DMS53 treated with DMSO at 0.1 percent for 48 hours (cell line): Measurements from ENCODE around the gene R3HDM2.
A peak's percentile ranks its signal among the peaks of the same experiment; 100 is the strongest.

Experiments used
- DNase-seq: peaks from one replicate; lab custom pipeline; 2025; ENCODE audit not compliant: unreplicated experiment; lab: John Stamatoyannopoulos, UW

The R3HDM2 gene

DNA sequence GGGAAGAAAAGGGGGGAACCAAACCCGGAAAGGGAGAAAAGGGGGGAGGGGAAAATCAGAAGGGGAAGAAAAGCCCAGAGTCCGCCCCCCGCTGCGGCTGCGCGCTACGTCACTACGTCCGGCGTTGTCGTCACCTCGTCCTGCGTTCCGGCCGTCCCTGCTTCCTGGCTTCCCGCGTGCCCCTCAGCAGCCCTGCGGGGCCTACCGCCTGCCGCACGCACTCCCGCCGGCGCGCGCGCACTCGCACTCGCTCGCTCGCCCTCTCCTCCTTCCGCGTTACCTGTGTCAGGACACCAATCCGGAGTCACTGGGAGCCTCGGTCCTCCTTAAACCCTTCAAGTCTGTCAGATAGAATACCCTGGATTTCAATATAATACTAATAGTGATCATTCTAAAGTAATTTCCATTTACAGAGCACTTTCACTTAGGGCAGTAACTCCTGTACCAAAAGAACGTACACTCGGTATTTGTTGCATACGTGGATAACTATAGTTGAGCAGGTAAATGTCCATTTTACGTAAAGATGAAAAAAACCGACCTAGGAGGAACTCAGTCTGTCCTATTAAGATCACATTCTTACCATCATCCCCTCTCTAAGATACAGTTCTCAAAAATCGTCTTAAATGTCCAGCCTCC lies at the start of gene R3HDM2:
TSS of gene R3HDM2 (minus strand) at position 113 of the 636 bp plus-strand sequence. CDS start 120,615 bp downstream, outside the sequence.
- DNase-seq, result peak; percentile 98

DNA sequence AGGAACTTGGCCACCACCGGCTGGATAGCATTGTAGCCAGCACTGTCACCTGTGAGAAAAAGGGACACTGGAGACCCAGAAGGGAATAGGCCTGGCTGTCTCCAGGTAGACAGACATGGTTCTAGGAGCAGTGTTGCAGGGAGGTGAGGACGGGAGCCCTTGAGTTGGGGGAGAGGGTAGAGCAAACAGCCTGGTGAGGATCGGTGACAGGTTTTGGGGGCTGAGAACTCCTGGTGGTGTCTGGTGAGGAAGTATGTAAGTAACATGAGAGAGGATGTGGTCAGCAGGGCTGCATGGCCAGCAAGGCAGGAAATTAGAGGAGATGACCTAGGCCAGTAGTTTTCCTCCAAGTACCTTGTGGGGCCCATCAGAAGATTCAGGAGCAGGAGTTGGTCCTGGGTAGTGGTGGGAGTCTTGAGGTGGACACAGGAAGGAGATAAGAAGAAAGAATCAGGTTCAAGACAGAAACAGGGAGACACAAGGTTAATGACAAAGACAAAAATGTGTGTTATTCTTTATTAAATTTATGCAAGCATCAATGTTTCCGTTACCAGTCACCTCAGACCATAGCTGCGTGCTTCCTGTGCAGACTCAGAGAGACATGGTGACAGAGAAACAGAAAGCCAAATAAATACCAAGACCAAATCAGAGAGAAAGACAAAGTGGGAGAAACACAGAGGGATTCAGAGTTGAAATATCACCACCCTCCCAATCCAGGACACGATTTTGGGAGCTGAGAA lies 48.7 kb upstream of the R3HDM2 start, which contains the start of gene ARHGAP9:
TSS of gene ARHGAP9 (minus strand) at position 491 of the 740 bp plus-strand sequence. CDS start at position 31, 460 bp downstream.
- no peak for DNase-seq

DNA sequence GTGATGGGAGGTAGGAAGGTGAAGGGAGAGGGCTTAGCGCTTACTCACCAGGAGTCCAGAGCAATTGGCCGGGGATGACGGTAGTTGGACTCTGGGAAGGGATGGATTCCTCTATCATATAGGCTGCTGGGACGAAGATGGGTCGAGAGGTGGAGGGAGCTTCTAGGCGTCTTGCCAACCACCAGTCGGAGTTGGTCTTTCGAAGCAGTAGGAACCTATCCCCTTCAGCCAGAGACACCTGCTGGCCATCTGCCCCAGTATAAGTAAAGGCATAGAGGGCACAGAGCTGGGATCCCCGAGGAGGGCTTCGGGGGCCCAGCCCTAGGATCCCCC lies 48.2 kb upstream of the R3HDM2 start:
- DNase-seq, result no peak

DNA sequence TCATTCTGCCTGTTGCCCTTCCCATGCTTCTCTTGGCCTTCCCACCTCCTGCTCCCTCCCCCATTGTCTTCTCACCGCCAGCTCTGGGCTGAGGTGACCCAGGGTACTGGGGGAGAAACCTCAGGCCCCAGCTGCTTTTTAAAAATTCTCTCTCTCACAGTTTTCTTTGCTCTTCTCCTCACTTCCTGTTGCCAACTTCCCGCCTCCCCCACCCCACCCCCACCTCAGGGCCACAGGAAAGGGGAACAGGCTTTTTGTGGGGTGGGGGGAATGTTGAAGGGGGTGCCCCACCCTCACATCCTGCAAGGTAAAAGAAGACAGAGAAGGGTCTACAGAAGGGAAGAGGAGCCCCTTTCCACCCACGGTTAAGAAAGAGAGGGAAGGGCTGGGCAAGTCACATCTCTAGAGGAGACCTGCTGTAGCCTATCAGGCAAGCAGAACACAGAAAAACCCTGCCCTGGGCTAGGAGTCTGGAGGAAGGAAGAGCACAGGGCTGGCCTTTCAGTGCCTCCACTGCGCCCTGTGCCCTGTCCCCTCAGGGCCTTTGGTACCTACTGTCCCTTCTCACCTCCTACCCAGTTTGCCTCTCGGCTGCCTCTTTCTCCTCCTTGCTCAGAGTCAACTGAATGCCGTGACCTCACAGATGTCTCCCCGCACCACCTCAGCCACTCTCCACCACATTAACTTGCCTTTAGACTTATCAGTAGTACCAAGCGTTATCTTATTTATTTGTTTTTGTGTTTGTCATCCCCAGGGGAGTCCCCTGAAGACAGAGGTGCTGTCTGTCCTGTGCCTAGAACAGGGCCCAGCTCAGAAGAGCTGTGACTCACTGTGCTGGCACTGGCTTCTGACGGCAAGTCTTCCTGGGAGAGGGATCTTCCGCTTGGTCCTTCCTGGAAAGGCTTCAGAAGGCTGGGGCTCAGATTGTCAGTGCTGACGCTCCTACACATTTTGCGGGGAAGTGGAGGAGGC lies 47.2 kb upstream of the R3HDM2 start:
- no peak for DNase-seq

DNA sequence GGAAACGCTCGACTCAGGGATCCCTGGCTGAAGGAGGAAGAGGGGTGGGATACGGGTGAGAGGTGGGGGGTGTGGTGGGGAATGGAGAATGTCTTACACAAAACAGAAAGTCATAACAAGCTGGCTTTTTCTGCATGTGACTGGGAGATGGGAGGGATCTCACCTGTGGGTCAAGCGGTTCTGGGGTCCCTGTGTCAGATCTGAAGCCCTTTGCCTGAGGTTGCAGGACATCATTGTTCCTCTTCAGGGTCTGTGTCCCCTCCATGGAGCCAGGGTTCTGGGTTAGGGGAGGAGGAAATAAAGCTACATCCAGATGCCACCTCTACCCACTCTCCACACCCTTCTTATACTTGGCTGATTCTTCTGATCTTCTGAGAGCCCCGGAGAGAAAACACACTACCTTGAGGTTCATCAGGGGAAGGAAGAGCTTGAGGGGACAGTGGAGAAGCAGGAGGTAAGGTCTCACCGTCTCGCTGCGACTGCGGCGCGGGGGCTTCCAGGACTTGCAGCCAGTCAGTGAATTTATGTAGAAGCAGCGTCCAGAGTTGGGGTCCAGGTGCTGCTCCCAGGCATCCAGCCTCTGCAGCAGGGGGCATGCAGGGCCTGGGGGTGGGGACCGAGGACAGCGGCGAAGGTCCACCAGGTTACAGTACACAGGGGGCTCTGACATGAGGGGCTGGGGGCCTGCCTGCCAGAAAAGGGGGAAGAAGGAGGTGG lies 46.3 kb upstream of the R3HDM2 start:
- DNase-seq, result no peak

DNA sequence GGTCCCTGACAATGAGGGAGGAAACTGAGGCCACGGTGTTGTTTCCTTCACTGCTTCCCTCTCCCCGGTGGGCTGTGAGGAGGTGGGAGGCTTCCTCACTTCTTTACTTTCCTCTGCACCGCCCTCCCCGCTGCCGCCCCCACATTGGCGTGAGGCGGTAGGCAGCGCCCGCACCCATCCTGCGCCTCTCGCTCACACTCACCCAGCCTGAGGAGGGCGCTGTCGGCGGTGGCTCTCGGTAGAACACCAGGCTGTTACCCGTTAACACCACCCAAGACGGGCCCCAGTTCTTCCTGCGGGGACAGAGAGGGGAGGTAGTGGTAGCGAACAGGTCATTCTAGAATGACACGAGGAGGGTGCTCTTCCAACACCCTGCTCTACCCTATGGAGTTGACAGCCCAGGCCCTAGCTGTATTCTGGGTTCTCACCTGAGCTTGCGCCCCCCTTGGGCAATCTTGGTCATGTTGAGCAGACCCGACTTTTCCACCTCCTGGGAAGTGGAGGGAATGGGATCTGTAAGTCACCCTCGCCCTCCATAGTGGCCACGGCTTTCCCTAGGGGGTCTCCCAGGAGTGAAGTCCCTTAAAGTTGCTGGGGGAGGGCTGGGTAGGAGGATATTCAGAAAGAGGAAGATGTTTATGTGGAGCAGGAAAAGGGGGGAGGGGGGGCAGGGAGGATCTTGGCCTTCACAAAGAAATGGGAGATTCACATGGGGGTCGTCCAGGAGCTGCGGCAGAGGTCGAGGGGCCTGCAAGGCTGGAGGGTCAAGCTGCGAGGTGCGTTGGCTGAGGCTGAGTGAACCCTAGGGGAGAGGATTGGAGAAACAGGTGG lies 45.5 kb upstream of the R3HDM2 start:
- DNase-seq, result no peak

GRCh38 chr12:57475271-57476161 lies 44.7 kb upstream of the R3HDM2 start:
- DNase-seq, result peak; percentile 37

DNA sequence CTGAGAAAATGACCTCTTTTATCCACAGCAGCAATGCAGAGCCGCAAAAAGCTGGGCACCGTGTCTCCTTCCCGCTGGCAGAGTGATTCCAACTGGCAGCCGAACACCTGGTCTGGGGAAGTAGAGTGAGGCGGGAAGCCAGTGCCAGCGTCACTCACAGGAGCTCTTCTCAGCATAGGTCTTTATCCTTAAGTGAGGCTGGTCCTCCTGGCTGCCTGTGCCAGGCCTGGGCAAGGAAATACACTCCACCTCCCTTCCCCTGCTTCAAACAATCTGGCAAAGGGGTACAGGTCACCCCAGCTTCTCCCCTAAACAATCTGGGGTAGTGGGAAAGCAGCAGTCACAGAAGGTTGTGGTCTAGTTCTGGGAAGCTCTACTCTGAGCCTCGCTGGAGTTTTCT lies 44.0 kb upstream of the R3HDM2 start:
- no peak for DNase-seq

GRCh38 chr12:57474430-57474829 lies 43.6 kb upstream of the R3HDM2 start:
- no peak for DNase-seq

GRCh38 chr12:57473886-57474285 lies 43.0 kb upstream of the R3HDM2 start:
- DNase-seq, result no peak

- DNase-seq, result no peak
Measured at GRCh38 chr12:57473392-57473791, 42.5 kb upstream of the R3HDM2 start.

- no peak for DNase-seq
Measured at GRCh38 chr12:57472391-57472790, 41.5 kb upstream of the R3HDM2 start.

DNA sequence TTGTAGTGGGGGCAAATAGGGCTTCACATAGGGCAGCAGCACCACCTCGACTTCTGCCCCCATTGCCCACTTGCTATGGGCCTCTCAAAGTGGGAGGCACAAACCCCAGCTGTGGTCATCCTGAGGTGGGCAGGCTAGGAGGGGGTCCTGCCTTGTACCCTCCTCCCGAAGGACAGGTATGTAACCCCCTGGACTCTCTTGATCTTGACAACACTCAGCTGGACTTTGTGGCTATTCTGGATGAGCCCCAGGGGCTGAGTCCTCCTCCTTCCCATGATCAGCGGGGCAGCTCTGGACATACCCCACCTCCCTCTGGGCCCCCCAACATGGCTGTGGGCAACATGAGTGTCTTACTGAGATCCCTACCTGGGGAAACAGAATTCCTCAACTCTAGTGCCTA lies 40.8 kb upstream of the R3HDM2 start:
- DNase-seq, result no peak

DNA sequence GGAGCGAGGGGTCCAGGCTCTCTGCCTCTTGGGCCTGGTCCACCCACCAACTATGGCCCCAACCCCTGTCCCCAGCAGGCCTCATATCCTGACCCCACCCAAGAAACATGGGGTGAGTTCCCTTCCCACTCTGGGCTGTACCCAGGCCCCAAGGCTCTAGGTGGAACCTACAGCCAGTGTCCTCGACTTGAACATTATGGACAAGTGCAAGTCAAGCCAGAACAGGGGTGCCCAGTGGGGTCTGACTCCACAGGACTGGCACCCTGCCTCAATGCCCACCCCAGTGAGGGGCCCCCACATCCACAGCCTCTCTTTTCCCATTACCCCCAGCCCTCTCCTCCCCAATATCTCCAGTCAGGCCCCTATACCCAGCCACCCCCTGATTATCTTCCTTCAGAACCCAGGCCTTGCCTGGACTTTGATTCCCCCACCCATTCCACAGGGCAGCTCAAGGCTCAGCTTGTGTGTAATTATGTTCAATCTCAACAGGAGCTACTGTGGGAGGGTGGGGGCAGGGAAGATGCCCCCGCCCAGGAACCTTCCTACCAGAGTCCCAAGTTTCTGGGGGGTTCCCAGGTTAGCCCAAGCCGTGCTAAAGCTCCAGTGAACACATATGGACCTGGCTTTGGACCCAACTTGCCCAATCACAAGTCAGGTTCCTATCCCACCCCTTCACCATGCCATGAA lies 40.3 kb upstream of the R3HDM2 start:
- DNase-seq, result no peak

DNA sequence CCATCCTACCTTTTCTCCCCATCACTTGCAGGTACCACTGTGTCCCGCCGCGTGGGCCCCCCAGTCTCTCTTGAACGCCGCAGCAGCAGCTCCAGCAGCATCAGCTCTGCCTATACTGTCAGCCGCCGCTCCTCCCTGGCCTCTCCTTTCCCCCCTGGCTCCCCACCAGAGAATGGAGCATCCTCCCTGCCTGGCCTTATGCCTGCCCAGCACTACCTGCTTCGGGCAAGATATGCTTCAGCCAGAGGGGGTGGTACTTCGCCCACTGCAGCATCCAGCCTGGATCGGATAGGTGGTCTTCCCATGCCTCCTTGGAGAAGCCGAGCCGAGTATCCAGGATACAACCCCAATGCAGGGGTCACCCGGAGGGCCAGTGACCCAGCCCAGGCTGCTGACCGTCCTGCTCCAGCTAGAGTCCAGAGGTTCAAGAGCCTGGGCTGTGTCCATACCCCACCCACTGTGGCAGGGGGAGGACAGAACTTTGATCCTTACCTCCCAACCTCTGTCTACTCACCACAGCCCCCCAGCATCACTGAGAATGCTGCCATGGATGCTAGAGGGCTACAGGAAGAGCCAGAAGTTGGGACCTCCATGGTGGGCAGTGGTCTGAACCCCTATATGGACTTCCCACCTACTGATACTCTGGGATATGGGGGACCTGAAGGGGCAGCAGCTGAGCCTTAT lies 39.6 kb upstream of the R3HDM2 start:
- DNase-seq, result no peak

DNA sequence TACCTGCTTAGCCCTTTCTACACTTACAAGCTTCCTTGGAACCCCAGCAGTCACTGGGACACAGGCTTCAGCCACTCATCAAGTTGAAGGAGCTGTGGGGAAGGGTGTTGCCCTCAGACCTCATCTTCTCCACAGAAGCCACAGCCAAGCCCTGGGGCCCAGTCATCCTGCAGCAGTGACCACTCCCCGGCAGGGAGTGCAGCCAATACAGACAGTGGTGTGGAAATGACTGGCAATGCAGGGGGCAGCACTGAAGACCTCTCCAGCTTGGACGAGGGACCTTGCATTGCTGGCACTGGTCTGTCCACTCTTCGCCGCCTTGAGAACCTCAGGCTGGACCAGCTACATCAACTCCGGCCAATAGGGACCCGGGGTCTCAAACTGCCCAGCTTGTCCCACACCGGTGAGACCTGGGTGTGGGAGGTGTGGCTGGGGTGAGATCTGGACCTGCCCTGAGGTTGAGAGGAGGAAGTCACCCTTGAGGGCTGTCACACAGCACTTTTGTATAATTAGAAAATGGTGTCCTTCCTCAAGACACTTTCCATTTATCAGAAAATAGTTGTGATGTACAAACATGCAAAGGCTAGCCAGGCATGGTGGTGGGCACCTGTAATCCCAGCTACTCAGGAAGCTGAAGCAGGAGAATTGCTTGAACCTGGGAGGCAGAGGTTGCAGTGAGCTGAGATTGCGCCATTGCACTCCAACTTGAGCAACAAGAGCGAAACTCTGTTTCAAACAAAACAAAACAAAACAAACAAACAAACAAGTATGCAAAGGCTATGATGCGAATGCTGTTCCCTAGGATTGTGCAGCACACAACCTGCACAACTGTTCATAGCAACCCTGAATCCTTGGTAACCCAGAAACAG lies 38.7 kb upstream of the R3HDM2 start:
- no peak for DNase-seq

- no peak for DNase-seq
Measured at GRCh38 chr12:57467915-57468314, 37.1 kb upstream of the R3HDM2 start.
